ENCODE results near the gene SLC1A5. TPM values are rescaled to one million over a fixed set of nuclear protein-coding genes. Genes with fewer than 3 reads are reported as not detected.

The SLC1A5 gene
- total RNA-seq, 1 donor from 2014 or later: 35.4 TPM

GRCh38 chr19:46745521-46746280 lies 42.7 kb downstream of the SLC1A5 start, which contains the start of gene FKRP:
FKRP (plus strand) TSS chr19:46746057; CDS start chr19:46755451, 9,394 bp downstream.
- Mint-ChIP-seq H3K36me3 (ENCODE audit: unreplicated experiment) (no peaks in the 10 kb centered on the region), H3K4me3 (ENCODE audit: unreplicated experiment) (peak within 1 kb of the TSS; percentile 93), H3K27me3 (ENCODE audit: unreplicated experiment) (peaks cover 7% of the 10 kb centered on the region), H3K27ac (ENCODE audit: unreplicated experiment) (peak within 1 kb of the TSS; percentile 84), H3K4me1 (ENCODE audit: low read depth, unreplicated experiment) (peaks cover 15% of the 10 kb centered on the region), H3K9me3 (ENCODE audit: unreplicated experiment) (peaks cover 11% of the 10 kb centered on the region)
- TF ChIP-seq CTCF (IDR thresholded peaks at IDR 0.05; ENCODE audit: partially characterized antibody, unreplicated experiment): no peak
- DNase-seq: peak; percentile 64

DNA sequence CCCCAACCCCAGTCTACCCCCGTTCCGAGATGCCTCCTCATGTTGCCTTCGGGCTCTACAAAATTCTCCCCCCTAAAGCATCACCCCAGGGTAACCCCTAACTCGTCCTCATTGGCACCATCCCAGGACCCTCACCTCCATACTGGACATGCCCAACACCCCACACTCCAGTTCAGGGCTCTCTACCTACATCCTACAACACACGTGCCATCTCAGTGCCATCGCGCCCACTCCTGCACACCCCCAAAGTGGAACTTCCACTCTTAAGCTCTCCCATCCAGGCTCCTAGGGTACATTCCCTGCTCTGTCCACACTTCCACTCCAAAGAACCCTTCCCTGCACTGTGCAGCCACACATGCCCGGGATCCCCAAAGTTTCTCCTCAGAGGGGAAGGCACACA lies 43.4 kb downstream of the SLC1A5 start:
- Mint-ChIP-seq H3K4me3 (ENCODE audit: unreplicated experiment) (peak overlapping the region; percentile 93), H3K4me1 (ENCODE audit: low read depth, unreplicated experiment) (peaks cover 20% of the 10 kb centered on the region), H3K9me3 (ENCODE audit: unreplicated experiment) (peaks cover 11% of the 10 kb centered on the region), H3K36me3 (ENCODE audit: unreplicated experiment) (no peaks in the 10 kb centered on the region), H3K27me3 (ENCODE audit: unreplicated experiment) (peaks cover 7% of the 10 kb centered on the region), H3K27ac (ENCODE audit: unreplicated experiment) (peak overlapping the region; percentile 77)
- DNase-seq: no peak
- TF ChIP-seq CTCF (IDR thresholded peaks at IDR 0.05; ENCODE audit: partially characterized antibody, unreplicated experiment): no peak

DNA sequence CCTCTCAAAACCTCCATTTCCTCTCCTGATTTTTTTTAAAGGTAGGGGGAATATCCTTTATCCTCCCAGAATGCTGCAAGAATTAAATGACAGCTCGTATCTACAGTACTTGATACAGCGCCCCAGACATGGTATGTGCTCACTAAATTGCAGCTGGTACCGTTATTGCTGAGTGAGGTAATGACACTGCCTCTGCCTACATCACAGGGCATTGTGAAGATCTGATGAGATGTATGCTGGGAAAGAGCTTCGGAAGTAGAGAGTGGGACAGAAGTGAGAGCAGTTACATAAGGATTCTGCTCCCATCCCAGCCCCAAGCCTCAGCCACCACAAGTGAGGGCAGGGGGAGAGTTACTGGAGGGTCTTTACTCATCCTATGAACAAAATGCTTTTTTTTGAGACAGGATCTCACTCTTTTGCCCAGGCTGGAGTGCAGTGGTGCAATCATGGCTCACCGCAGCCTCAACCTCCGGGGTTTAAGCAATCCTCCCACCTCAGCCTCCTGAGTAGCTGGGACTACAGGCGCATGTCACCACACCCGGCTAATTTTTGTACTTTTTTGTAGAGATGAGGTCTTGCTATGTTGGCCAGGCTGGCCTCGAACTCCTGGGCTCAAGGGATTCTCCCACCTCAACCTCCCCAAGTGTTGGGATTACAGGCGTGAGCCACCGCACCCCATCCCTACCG lies 44.2 kb downstream of the SLC1A5 start:
- Mint-ChIP-seq H3K27me3 (ENCODE audit: unreplicated experiment) (peaks cover 7% of the 10 kb centered on the region), H3K27ac (ENCODE audit: unreplicated experiment) (no peak overlapping the region), H3K4me1 (ENCODE audit: low read depth, unreplicated experiment) (peaks cover 20% of the 10 kb centered on the region), H3K9me3 (ENCODE audit: unreplicated experiment) (peaks cover 11% of the 10 kb centered on the region), H3K36me3 (ENCODE audit: unreplicated experiment) (no peaks in the 10 kb centered on the region), H3K4me3 (ENCODE audit: unreplicated experiment) (peak overlapping the region; percentile 93)
- TF ChIP-seq CTCF (IDR thresholded peaks at IDR 0.05; ENCODE audit: partially characterized antibody, unreplicated experiment): no peak
- DNase-seq: no peak

DNA sequence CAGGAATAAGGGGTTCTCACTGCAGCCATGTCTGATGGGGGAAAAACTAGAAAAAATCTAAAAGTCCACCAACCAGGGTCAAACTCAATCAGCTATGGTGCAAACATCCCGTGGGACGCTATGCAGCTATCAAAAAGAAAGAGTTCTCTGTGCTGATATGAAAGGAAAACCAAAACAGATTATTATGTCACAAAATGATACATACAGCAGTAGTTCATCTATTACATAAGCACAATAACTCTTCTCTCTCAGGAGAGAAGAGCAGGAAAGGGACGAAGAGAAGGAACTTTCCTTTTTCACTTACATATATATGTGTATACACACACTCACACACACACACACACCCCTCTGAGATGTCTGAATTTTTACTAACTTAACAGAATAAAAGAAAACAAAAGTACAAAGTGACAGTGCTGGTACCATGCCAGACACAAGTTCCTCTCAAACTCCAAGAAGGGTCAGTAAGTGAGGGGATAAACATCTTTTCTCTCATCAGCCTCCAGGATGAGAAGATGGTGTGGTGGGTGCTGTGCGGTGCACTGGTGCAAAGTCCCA lies 45.4 kb downstream of the SLC1A5 start:
- TF ChIP-seq CTCF (IDR thresholded peaks at IDR 0.05; ENCODE audit: partially characterized antibody, unreplicated experiment): no peak
- DNase-seq: no peak
- H3K4me3 Mint-ChIP-seq (ENCODE audit: unreplicated experiment): peak overlapping the region; percentile 58
- H3K4me1 Mint-ChIP-seq (ENCODE audit: low read depth, unreplicated experiment): peaks cover 22% of the 10 kb centered on the region
- H3K27me3 Mint-ChIP-seq (ENCODE audit: unreplicated experiment): peaks cover 6% of the 10 kb centered on the region
- no peak overlapping the region for H3K27ac Mint-ChIP-seq (ENCODE audit: unreplicated experiment)
- H3K36me3 Mint-ChIP-seq (ENCODE audit: unreplicated experiment): no peaks in the 10 kb centered on the region
- H3K9me3 Mint-ChIP-seq (ENCODE audit: unreplicated experiment): peaks cover 11% of the 10 kb centered on the region

Measured in glutamatergic neuron (in vitro differentiated cells).